Superior temporal gyrus (tissue), 1 donor: ENCODE data around the gene CEP112.

Experiments
- DNase-seq: peaks from one replicate; pipeline ENCODE4 v3.0.0-alpha.2; 2016; ENCODE audit errors: extremely low spot score

CEP112 gene

DNA sequence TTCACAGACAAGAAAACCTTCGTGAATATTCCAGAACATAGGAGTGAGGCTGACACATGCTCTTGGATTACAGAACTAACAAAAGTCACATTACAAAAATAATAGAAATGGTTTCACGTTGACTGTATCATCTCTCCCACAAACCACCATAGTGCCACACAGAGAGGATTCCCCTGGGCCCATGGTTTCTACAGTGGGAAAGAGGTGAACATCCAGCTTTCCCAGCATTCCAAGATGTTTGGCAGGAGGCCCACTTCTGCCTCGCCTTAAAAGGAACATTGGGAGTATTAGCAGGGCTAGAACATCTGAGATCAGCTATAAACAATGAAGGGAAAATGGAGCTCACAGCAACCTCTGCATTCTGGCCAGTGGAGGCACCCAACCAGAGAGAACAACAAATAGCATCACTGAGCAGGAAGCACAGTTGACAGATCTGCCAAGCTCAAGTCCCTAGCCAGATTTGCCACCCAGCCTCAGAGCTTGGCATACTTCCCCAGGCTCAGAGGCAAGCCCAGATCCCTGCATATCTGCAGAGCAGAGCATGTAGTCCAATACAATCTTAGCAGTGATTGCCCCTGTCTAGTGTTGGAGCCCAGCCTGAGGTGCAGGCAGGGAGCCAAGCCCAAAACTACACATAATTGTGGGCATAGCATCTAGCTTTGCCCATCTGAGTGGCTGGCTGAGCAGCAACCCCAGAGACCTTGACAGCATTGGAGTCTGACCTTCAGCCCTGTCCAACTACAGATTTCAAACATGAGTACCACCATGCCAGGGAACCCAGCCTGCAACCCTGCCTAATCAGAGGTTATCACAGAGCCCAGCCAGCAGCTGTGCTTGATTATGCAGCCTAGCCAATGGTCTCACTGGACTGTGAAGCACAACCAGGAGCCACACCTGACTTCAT is 260.4 kb downstream of the CEP112 start:
- no peak for DNase-seq

DNA sequence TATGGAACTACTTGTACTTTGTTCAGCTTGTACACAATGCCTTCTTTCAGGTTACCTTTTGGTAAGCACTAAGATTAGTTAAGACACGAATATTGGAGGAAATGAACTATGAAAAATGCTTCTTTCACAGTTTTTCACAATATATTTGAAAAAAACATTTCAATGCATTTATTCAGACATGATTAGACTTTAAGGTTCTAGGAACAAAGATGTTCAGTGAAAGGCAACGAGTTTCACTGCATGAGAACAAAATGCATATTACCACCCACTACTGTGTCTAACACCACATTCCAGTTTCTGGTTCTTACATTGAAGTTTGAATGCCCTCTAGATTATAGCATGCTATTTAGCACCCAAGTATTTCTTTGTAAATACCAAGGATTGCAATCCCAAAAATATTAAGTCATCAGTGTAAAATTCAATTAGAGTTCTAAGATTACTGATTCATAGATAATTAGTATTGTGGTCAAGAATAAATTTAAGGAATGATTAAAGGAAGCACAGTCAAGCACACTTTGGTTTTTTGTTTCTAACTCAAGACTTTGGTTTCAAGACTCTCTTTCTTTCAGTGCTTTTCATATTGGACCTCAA is 261.7 kb downstream of the CEP112 start:
- no peak for DNase-seq

DNA sequence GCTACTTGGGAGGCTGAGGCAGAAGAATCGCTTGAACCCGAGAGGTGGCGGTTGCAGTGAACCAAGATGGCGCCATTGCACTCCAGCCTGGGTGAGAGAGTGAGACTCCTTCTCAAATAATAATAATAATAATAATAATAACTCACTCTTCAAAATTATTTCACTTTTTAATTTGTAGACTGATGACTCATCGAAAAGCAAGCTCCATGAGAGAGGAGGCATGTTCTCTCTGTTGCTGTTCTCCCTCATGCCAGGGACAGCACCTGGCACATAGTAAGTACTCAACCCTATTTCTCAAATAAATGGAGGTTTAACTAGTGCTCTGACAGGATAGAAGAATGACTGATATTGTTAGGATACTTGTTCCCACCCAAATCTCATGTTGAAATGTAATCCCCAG is 265.3 kb downstream of the CEP112 start:
- no peak for DNase-seq

DNA sequence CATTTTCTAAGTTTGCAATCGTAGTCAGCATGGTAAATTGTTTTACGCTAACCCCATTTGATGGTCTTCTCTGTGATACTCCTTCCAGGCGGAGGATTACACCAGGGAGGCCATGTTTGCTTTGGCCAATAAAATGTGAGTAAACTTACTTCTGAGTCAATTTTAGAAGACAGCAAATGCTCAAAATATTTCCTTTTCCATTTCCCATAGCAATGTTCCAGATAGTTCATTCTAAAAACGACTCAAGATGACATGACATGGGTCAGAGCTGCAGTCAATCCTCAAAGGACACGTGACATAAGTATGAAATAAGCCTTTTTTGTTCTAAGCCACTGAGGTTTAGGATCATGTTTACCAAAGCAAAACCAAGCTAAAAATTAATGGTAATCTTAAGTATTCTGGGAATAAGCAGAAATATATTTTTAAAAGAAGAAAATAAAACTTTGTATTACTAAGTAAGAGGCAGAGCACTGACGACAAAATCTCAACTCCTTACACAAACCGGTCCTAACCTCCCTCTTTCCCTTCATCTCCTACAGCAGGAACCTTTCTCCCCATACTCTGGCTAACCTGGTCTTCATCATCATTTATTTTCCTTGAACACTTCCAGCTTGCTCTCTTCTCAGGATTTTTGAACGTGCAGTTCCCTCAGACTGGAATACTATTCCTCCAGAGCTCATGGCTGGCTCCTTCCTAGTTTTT is 266.2 kb downstream of the CEP112 start:
- no peak for DNase-seq

GRCh38 chr17:65920996-65921395 is 270.9 kb downstream of the CEP112 start:
- DNase-seq: no peak

- DNase-seq: no peak
Observed at GRCh38 chr17:65918916-65919315, 273.0 kb downstream of the CEP112 start.

GRCh38 chr17:65918500-65918899 is 273.4 kb downstream of the CEP112 start:
- no peak for DNase-seq

DNA sequence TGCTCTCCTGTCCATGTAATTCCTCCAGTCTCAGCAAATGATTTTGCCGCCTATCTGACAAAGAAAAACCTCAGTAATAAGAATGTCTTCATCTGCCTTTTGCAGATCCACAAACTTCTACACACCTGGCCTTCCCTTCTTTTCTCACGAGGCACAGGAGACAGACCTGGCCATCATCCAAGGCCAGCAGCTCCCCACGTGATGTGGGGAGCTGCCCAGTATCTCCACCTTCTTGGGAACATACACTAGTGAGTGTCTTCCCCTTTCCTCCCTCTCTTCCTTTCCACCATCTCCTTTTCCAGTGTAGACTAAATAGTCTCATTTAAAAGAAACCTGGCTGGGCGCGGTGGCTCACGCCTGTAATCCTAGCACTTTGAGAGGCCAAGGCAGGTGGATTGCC is 274.4 kb downstream of the CEP112 start:
- no peak for DNase-seq

DNA sequence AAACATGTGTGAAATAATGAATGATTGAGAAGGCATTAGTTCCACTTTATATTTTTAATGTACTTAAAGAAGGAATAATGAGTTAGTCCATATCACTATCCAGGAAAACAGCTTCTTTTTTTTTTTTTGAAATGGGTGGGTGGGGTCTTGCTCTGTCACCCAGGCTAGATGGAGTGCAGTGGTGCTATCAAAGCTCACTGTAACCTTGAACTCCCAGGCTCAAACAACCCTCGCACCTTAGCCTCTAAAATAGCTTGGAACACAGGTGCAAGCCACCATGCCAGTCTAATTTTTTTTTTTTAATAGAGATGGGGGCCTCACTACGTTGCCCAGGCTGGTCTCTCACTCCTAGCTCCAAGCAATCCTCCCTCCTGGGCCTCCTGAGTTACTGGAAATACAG is 275.5 kb downstream of the CEP112 start:
- DNase-seq: no peak

DNA sequence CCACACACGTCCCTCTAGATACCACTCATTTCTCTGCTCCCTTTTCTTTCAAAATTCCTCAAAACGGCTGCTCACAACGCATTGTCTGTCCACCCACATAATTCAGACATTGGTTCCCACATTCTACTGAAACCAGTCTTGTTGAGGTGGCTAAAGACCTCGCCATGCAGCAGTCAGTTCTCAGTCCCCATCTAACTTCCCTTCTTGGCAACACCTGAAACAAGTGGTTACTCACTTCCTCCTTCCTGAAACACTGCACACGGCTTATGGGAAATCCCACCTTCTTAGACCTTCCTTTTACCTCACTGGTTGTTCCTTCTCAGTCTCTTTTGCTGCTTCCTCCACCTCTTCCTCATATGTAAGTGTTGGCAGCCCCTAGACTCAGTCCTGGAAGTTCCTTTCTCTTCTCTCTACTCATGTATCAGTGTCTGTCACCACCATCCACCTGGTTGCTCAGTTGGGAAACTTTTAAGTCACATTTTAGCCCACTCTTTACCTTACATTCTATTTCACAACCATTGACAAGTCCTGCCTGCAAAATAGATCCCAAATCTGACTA is 277.1 kb downstream of the CEP112 start:
- no peak for DNase-seq

- DNase-seq: no peak
Observed at GRCh38 chr17:65913326-65913850, 278.5 kb downstream of the CEP112 start.

GRCh38 chr17:65910836-65911235 is 281.1 kb downstream of the CEP112 start:
- DNase-seq: no peak

DNA sequence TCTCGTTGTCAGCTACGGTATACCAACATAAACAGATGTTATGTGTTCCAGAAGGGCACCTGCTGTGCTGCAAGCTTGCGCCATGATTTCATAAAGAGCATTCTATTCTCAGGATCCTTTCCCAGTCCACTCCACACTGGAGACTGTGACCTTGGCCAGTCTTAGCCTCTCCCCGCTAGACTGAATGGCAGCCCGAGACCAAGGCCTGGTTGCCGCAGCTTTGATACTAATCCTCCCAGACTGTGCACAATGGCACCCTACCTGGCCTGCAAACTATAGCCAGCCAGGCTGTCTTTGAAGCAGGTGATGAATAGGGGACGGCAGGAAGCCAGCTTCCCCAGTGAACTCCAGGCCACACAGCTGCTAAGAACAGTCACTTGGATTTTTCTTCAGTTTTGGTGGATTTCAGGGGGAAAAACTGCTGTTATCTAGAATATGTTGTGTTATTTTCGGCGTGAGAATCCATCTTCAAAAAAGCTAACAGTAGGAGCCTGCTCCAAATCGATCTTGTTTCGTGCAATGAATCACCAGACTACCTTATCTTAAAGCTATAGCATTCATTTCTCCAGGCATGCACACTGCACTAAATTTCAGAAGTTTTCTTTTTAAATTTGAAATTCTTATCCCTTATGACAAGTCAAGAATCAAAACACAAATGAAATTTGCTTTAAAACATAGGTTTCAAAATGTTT is 289.0 kb downstream of the CEP112 start:
- DNase-seq: no peak

GRCh38 chr17:65902155-65902554 is 289.8 kb downstream of the CEP112 start:
- DNase-seq: no peak

GRCh38 chr17:65901394-65901793 is 290.5 kb downstream of the CEP112 start:
- no peak for DNase-seq

DNA sequence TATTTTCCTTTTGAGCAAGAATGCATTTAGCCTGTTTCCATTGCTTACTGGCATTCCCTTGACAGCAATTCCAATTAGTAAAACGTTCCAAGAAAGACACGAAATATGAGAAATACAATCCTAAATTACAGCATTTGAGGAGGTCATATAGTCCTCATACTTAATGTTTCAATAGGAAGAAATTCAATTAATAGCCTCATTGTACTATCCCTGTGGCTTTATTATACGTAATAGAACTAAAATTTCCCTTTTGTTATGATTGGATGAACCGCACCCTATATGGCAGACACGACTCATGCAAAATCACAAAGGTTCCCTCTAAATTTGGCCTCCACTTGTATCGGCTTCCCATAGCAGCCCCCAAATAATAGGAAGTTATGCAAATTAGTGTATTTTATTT is 291.7 kb downstream of the CEP112 start:
- no peak for DNase-seq

GRCh38 chr17:65898651-65899050 is 293.3 kb downstream of the CEP112 start:
- DNase-seq: no peak

DNA sequence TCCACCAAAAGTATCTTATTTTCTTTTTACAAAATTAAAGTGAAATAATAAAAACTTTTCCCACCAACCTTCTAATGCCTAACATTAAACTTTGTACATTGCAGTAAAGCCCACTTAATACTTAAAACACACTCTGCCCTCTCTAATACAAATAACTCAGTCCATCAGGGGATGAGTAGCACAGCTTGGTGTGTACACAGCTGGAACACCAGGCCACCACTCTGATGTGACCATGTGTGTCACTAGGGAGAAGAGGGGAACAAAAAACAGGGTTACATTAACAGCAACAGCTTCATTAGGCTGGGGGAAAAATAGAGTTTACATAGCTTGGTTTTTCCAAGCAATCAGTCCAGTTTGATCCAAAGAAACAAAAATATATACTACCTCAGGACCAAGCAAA is 295.0 kb downstream of the CEP112 start:
- no peak for DNase-seq

DNA sequence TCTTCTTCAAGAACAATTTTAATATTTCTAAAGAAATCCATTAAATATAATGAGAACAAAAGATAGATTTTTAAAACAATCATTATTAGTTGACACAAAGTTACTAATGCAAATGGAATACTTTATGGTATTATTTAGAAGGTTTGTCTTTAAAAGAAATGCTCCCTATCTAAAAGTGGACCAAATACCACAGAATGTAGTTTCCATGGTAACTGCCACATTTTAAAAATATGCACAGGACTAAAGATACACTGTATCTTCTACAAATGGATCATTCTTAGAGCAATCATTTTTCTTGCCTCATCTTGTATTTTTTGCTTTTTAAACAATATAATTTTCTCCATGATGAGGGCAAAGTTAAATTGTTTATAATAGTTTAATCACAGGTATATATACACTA is 296.0 kb downstream of the CEP112 start:
- no peak for DNase-seq

- DNase-seq: no peak
Observed at GRCh38 chr17:65893692-65894279, 298.1 kb downstream of the CEP112 start.

DNA sequence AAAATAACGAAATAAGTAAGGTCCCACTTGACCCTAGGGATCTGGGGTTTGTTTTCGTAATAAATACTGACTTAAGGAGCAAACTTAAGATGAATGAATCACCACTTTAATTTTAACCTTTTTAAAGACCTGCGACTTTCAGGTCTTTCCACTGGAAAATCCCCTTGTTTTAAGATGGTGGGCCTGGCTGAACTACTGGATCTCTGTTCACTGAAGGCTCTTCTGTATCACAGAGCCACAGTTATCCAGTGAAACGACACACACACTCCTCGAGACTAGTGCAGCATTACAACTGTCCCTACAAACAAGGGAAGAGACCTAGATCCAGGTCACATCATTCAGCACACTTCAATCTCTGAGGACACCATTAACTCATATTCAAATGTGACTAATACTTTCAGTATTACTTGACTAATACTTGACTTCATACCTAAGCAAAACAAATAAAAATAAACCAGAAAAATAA is 299.0 kb downstream of the CEP112 start:
- no peak for DNase-seq
